PFSK-1 (cell line): ENCODE data around the gene ACADSB.

ENCODE experiments used
- FOXP2 ChIP-seq: optimal IDR thresholded peaks from 2 replicates; pipeline ENCODE3; 2011; ENCODE audit warnings: borderline replicate concordance, control low read depth, inconsistent platforms; ENCODE audit not compliant: insufficient read depth; ENCODE audit errors: extremely low read length, extremely low read depth
- POLR2AphosphoS5 ChIP-seq: IDR thresholded peaks from 2 replicates; pipeline ENCODE4 v1.6.1; 2012; ENCODE audit warnings: low read depth, mild to moderate bottlenecking, control low read depth, low read length, moderate library complexity
- REST ChIP-seq, 2 experiments: IDR thresholded peaks; 2 replicates each; pipeline versions ENCODE4 v1.6.1 to v1.8.0; 2011 to 2012; ENCODE audit warnings: low read depth in 2 of 2, low read length in 2 of 2, control low read depth in 1 of 2, inconsistent platforms in 1 of 2, mild to moderate bottlenecking in 1 of 2, moderate library complexity in 1 of 2; ENCODE audit not compliant: insufficient read depth in 1 of 2
- SIN3A ChIP-seq: IDR thresholded peaks from 2 replicates; pipeline ENCODE4 v1.6.1; 2012; ENCODE audit warnings: mild to moderate bottlenecking, low read length, moderate library complexity, borderline replicate concordance; ENCODE audit not compliant: insufficient read depth
- TAF1 ChIP-seq: IDR thresholded peaks from 2 replicates; pipeline ENCODE4 v1.6.1; 2012; ENCODE audit warnings: low read length, control low read depth, borderline replicate concordance; ENCODE audit not compliant: insufficient read depth

Gene ACADSB

GRCh38 chr10:123017421-123018165 is 8.8 kb downstream of the ACADSB start:
- TF ChIP-seq REST (IDR thresholded peaks at IDR 0.05; ENCODE audit: insufficient read depth in 1 of 2, low read depth in 2 of 2, low read length in 2 of 2) (no peak), POLR2AphosphoS5 (no peak), FOXP2 (no peak), SIN3A (no peak), TAF1 (no peak)

GRCh38 chr10:123018531-123018930 is 9.7 kb downstream of the ACADSB start:
- no peak for TF ChIP-seq SIN3A
- no peak for TF ChIP-seq FOXP2
- TF ChIP-seq TAF1, result no peak
- no peak for TF ChIP-seq REST (IDR thresholded peaks at IDR 0.05; ENCODE audit: insufficient read depth in 1 of 2, low read depth in 2 of 2, low read length in 2 of 2)
- TF ChIP-seq POLR2AphosphoS5, result no peak

GRCh38 chr10:123019264-123019663 is 10.5 kb downstream of the ACADSB start:
- TF ChIP-seq POLR2AphosphoS5 (no peak), TAF1 (no peak), SIN3A (no peak), FOXP2 (no peak), REST (IDR thresholded peaks at IDR 0.05; ENCODE audit: insufficient read depth in 1 of 2, low read depth in 2 of 2, low read length in 2 of 2) (no peak)

GRCh38 chr10:123019941-123020703 is 11.3 kb downstream of the ACADSB start:
- TF ChIP-seq TAF1, result no peak
- no peak for TF ChIP-seq REST (IDR thresholded peaks at IDR 0.05; ENCODE audit: insufficient read depth in 1 of 2, low read depth in 2 of 2, low read length in 2 of 2)
- TF ChIP-seq POLR2AphosphoS5, result no peak
